ENCODE measurements around the gene MMP15. TPM values are rescaled to one million over a fixed set of nuclear protein-coding genes. Genes with fewer than 3 reads are reported as not detected.

MMP15 gene
- total and polyA plus RNA-seq, 2 of the 13 experiments (the other 11 are each of a cell fraction or from before 2014, with no cell fraction given): 35.2 to 44.9 TPM

DNA sequence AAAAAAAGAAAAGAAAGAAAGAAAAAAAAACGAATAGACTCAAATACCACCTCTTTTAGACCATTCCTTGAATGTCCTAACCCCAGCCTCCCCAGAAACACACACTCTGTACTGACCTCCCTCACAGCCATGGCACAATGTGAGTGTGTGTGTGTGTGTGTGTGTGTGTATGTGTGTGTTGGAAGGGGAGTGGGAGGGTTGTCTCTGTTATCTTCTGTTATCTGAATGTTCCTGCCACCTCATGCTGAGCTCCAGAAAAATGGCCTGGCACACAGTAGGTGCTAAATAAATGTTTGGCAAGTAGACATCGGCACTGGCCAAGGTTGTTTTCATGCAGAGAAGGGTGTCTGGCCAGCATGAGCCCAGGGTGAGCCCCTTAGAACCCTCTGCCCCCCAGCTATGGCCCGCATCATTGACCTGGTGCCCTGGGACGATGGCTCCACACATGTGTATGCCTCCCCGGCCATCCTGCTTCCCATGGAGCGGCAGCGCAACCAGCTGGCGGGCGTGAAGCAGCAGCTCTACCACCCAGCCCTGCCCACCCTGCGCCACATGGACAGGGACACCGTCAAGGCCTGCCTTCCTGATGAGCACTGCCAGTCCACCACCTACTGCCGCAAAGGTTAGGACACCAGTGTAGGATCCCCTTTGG is 48.0 kb upstream of the MMP15 start (continued):
- TF ChIP-seq SIN3A (IDR thresholded peaks at IDR 0.05; ENCODE audit: borderline replicate concordance, low read depth, low read length): no peak
- TF ChIP-seq, protein P1, sequence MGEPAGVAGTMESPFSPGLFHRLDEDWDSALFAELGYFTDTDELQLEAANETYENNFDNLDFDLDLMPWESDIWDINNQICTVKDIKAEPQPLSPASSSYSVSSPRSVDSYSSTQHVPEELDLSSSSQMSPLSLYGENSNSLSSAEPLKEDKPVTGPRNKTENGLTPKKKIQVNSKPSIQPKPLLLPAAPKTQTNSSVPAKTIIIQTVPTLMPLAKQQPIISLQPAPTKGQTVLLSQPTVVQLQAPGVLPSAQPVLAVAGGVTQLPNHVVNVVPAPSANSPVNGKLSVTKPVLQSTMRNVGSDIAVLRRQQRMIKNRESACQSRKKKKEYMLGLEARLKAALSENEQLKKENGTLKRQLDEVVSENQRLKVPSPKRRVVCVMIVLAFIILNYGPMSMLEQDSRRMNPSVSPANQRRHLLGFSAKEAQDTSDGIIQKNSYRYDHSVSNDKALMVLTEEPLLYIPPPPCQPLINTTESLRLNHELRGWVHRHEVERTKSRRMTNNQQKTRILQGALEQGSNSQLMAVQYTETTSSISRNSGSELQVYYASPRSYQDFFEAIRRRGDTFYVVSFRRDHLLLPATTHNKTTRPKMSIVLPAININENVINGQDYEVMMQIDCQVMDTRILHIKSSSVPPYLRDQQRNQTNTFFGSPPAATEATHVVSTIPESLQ (CRISPR knock-in tag; conservative IDR thresholded peaks at IDR 0.05): no peak
- TF ChIP-seq NR2C2 (CRISPR knock-in tag; IDR thresholded peaks at IDR 0.05; ENCODE audit: borderline replicate concordance): no peak
- no peak for TF ChIP-seq ZFAT (CRISPR knock-in tag; conservative IDR thresholded peaks at IDR 0.05)
- no peak for TF ChIP-seq TSC22D2 (CRISPR knock-in tag; IDR thresholded peaks at IDR 0.05; ENCODE audit: borderline replicate concordance)
- no peak for TF ChIP-seq ZMYM3 (CRISPR knock-in tag; IDR thresholded peaks at IDR 0.05)
- TF ChIP-seq NR2F6 (IDR thresholded peaks at IDR 0.05): no peak
- no peak for TF ChIP-seq NR2F6 (CRISPR knock-in tag; IDR thresholded peaks at IDR 0.05)
- no peak for TF ChIP-seq ZNF3 (CRISPR knock-in tag; IDR thresholded peaks at IDR 0.05)
- TF ChIP-seq ZNF589 (CRISPR knock-in tag; conservative IDR thresholded peaks at IDR 0.05): no peak
- no peak for TF ChIP-seq PHB2 (IDR thresholded peaks at IDR 0.05; ENCODE audit: partially characterized antibody)
- TF ChIP-seq ZSCAN31 (CRISPR knock-in tag; IDR thresholded peaks at IDR 0.05; ENCODE audit: low read depth): no peak
- TF ChIP-seq HNRNPL (IDR thresholded peaks at IDR 0.05; ENCODE audit: low read depth, low read length): 0 out of 2 replicates have a peak, but pooled peaks have one; percentile 67
- no peak for TF ChIP-seq ZNF713 (CRISPR knock-in tag; IDR thresholded peaks at IDR 0.05)
- TF ChIP-seq ZNF124 (CRISPR knock-in tag; IDR thresholded peaks at IDR 0.05): no peak
- TF ChIP-seq, protein P2, sequence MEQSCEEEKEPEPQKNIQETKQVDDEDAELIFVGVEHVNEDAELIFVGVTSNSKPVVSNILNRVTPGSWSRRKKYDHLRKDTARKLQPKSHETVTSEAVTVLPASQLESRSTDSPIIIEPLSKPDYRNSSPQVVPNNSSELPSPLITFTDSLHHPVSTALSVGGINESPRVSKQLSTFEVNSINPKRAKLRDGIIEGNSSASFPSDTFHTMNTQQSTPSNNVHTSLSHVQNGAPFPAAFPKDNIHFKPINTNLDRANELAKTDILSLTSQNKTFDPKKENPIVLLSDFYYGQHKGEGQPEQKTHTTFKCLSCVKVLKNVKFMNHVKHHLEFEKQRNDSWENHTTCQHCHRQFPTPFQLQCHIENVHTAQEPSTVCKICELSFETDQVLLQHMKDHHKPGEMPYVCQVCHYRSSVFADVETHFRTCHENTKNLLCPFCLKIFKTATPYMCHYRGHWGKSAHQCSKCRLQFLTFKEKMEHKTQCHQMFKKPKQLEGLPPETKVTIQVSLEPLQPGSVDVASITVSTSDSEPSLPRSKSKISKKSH (CRISPR knock-in tag; IDR thresholded peaks at IDR 0.05; ENCODE audit: borderline replicate concordance): peak; percentile 34; the same call in 1 of the 2 replicates
- TF ChIP-seq ZNF331 (CRISPR knock-in tag; IDR thresholded peaks at IDR 0.05): no peak
- TF ChIP-seq KLF9 (CRISPR knock-in tag; IDR thresholded peaks at IDR 0.05; ENCODE audit: low read depth): no peak
- TF ChIP-seq, protein P3, sequence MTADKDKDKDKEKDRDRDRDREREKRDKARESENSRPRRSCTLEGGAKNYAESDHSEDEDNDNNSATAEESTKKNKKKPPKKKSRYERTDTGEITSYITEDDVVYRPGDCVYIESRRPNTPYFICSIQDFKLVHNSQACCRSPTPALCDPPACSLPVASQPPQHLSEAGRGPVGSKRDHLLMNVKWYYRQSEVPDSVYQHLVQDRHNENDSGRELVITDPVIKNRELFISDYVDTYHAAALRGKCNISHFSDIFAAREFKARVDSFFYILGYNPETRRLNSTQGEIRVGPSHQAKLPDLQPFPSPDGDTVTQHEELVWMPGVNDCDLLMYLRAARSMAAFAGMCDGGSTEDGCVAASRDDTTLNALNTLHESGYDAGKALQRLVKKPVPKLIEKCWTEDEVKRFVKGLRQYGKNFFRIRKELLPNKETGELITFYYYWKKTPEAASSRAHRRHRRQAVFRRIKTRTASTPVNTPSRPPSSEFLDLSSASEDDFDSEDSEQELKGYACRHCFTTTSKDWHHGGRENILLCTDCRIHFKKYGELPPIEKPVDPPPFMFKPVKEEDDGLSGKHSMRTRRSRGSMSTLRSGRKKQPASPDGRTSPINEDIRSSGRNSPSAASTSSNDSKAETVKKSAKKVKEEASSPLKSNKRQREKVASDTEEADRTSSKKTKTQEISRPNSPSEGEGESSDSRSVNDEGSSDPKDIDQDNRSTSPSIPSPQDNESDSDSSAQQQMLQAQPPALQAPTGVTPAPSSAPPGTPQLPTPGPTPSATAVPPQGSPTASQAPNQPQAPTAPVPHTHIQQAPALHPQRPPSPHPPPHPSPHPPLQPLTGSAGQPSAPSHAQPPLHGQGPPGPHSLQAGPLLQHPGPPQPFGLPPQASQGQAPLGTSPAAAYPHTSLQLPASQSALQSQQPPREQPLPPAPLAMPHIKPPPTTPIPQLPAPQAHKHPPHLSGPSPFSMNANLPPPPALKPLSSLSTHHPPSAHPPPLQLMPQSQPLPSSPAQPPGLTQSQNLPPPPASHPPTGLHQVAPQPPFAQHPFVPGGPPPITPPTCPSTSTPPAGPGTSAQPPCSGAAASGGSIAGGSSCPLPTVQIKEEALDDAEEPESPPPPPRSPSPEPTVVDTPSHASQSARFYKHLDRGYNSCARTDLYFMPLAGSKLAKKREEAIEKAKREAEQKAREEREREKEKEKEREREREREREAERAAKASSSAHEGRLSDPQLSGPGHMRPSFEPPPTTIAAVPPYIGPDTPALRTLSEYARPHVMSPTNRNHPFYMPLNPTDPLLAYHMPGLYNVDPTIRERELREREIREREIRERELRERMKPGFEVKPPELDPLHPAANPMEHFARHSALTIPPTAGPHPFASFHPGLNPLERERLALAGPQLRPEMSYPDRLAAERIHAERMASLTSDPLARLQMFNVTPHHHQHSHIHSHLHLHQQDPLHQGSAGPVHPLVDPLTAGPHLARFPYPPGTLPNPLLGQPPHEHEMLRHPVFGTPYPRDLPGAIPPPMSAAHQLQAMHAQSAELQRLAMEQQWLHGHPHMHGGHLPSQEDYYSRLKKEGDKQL (CRISPR knock-in tag; IDR thresholded peaks at IDR 0.05; ENCODE audit: low read depth): no peak
- TF ChIP-seq ZNF567 (CRISPR knock-in tag; IDR thresholded peaks at IDR 0.05; ENCODE audit: borderline replicate concordance): no peak
- no peak for TF ChIP-seq ZNF615 (CRISPR knock-in tag; IDR thresholded peaks at IDR 0.05; ENCODE audit: borderline replicate concordance)
- no peak for TF ChIP-seq ATM (IDR thresholded peaks at IDR 0.05; ENCODE audit: borderline replicate concordance)
- peak; percentile 92 for TF ChIP-seq STAG1 (CRISPR knock-in tag; IDR thresholded peaks at IDR 0.05)

Data from HepG2 (cell line).